ENCODE data around the gene FOLR2. TPM values are rescaled to one million over a fixed set of nuclear protein-coding genes. Genes with fewer than 3 reads are reported as not detected.

FOLR2 gene
- total RNA-seq, 4 donors from 2014 or later: 7.3 to 70.3 (median 33.9) TPM

DNA sequence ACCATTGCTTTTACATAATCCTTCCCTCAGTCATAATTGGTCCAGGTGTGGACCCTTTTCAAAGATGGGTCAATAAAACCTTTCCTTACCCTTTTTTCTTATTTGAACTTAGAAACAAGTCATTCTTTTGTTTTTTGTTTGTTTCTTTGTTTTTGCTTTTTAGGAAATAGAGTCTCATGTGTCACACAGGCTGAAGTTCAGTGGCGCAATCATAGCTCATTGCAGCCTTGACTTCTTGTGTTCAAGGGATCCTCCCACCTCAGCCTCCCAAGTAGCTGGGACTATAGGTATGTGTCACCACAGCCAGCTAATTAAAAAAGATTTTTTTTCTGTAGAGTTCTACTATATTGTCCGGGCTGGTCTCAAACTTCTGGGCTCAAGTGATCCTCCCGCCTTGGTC lies 36.8 kb downstream of the FOLR2 start:
- H3K36me3 ChIP-seq: no peaks in the 10 kb centered on the region
- H3K9me3 ChIP-seq: no peaks in the 10 kb centered on the region
- peaks cover 37% of the 10 kb centered on the region for H3K27me3 ChIP-seq
- H3K27ac ChIP-seq: no peak overlapping the region
- no peak for ATAC-seq
- WGBS, 2 donors (ENCODE audit: low coverage in 1 of 2): 97% methylated on average over 3 of the region's 3 CpGs; no CpG with 5 or more reads in 1 of the 2 donors
- no peaks in the 10 kb centered on the region for H3K4me1 ChIP-seq
- no peak overlapping the region for H3K4me3 ChIP-seq
- TF ChIP-seq POLR2AphosphoS5 (IDR thresholded peaks at IDR 0.05): no peak
- no peak for TF ChIP-seq POLR2A (IDR thresholded peaks at IDR 0.05)
- TF ChIP-seq, protein P1, sequence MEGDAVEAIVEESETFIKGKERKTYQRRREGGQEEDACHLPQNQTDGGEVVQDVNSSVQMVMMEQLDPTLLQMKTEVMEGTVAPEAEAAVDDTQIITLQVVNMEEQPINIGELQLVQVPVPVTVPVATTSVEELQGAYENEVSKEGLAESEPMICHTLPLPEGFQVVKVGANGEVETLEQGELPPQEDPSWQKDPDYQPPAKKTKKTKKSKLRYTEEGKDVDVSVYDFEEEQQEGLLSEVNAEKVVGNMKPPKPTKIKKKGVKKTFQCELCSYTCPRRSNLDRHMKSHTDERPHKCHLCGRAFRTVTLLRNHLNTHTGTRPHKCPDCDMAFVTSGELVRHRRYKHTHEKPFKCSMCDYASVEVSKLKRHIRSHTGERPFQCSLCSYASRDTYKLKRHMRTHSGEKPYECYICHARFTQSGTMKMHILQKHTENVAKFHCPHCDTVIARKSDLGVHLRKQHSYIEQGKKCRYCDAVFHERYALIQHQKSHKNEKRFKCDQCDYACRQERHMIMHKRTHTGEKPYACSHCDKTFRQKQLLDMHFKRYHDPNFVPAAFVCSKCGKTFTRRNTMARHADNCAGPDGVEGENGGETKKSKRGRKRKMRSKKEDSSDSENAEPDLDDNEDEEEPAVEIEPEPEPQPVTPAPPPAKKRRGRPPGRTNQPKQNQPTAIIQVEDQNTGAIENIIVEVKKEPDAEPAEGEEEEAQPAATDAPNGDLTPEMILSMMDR (IDR thresholded peaks at IDR 0.05): no peak
- TF ChIP-seq EP300 (IDR thresholded peaks at IDR 0.05): no peak

DNA sequence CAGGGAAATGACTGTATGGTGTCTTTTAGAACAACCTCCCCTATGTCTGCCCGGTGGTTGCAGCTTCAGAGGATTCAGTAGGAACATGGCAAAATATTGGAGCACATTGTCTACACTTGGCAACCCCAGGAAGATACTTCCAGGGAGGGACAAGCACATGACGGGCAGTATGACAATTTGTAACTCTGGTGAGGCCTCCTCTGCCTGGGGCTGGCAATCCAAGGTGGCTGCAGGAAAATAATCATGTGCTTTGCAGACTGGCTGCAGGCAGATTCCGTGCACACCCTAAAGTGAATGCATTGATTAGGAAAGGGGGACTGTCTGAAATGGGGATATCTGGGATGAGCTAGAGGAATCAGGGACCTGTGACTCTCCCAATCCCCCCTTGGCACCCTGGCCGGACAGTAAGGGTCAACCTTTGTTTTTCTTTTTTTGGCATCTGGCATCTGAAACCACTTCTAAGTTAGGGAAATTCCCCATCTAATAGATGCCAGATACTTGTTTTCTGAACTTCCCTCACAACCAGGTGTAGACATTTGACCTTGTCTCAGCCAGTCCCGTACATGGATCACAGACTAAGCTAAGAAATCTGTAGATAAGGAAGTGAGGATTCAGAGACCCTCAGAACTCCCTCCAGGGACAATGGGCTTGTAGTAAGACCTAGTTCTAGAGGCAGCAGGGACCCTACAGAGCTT lies 37.9 kb downstream of the FOLR2 start:
- ATAC-seq: no peak
- Histone ChIP-seq H3K27ac (no peak overlapping the region), H3K36me3 (no peaks in the 10 kb centered on the region), H3K4me3 (no peak overlapping the region), H3K9me3 (no peaks in the 10 kb centered on the region), H3K27me3 (peaks cover 36% of the 10 kb centered on the region), H3K4me1 (no peaks in the 10 kb centered on the region)
- no peak for TF ChIP-seq POLR2AphosphoS5 (IDR thresholded peaks at IDR 0.05)
- 92 to 93% methylated on average over 3 of the region's 5 CpGs for WGBS, 2 donors (ENCODE audit: low coverage in 1 of 2)

DNA sequence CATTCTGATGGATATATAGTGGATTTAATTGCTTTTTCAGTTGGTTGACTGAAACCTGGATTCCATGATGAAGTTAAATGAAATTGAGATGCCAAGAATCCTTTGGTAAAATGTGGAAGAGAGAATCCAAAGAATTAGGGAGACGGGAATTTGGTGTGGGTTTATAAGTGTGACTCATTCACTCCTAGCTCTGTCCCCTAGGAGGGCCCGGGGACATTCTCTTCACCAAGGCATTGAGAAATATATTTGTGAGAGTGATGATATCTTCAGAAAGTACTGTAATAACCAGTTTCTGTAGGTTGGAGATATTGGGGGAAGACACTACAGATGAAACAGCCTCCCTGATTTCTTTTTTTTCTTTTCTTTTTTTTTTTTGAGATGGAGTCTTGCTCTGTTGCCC lies 41.0 kb downstream of the FOLR2 start:
- no peak for ATAC-seq

DNA sequence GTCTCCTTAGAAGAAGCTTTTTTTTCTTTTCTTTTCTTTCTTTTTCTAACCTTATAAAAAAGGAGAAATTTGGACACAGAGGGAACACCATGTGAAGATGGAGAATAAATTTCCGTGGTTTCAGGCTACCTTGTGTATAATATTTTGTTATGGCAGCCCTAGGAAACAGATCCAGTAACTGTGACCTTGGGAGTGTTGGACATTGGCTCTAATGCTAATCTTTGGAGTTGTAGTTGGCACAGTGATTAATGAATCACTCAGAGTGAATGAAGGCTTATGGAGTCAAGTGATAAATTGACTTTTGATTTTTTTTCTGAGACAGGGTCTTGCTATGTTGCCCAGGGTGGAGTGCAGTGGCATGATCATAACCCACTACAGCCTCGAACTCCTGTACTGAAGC lies 42.9 kb downstream of the FOLR2 start:
- 92 to 100% methylated on average over 1 to 2 of the region's 2 CpGs for WGBS, 2 donors (ENCODE audit: low coverage in 1 of 2)
- Histone ChIP-seq H3K36me3 (no peaks in the 10 kb centered on the region), H3K27me3 (peaks cover 5% of the 10 kb centered on the region), H3K9me3 (no peaks in the 10 kb centered on the region), H3K27ac (no peak overlapping the region), H3K4me3 (no peak overlapping the region), H3K4me1 (no peaks in the 10 kb centered on the region)
- TF ChIP-seq EP300 (IDR thresholded peaks at IDR 0.05): no peak
- no peak for TF ChIP-seq POLR2AphosphoS5 (IDR thresholded peaks at IDR 0.05)
- TF ChIP-seq POLR2A (IDR thresholded peaks at IDR 0.05): no peak
- TF ChIP-seq, protein P1 (IDR thresholded peaks at IDR 0.05): no peak
- ATAC-seq: no peak

More for the DNA sequence above, 41.0 kb downstream of the FOLR2 start:
- H3K27ac ChIP-seq: no peak overlapping the region
- H3K27me3 ChIP-seq: peaks cover 11% of the 10 kb centered on the region
- no peaks in the 10 kb centered on the region for H3K9me3 ChIP-seq
- TF ChIP-seq, protein P1 (IDR thresholded peaks at IDR 0.05): no peak
- TF ChIP-seq POLR2A (IDR thresholded peaks at IDR 0.05) (no peak), EP300 (IDR thresholded peaks at IDR 0.05) (no peak), POLR2AphosphoS5 (IDR thresholded peaks at IDR 0.05) (no peak)
- H3K4me3 ChIP-seq: no peak overlapping the region
- H3K4me1 ChIP-seq: no peaks in the 10 kb centered on the region
- 75 to 82% methylated on average over 2 of the region's 2 CpGs for WGBS, 2 donors (ENCODE audit: low coverage in 1 of 2)
- no peaks in the 10 kb centered on the region for H3K36me3 ChIP-seq

DNA sequence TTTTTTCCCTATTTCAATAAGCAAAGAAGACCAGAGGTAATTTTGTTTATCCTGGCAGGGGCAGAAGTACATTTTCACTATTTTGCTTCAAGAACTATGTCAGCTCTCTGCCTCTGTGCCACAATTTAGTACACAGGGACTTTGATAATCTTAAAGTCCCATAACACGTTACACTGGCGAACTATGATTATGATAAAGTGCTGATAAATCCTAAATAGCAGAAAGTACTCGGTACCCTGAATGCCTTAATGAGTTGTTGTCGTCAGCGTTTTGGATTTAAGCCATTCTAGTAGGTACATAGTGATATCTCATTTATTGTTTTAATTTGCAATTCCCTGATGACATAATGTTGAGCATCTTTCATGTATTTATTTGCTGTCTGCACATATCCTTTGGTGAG lies 44.0 kb downstream of the FOLR2 start:
- H3K36me3 ChIP-seq: no peaks in the 10 kb centered on the region
- no peak overlapping the region for H3K27ac ChIP-seq
- TF ChIP-seq, protein P1 (IDR thresholded peaks at IDR 0.05): no peak
- TF ChIP-seq EP300 (IDR thresholded peaks at IDR 0.05) (no peak), POLR2AphosphoS5 (IDR thresholded peaks at IDR 0.05) (no peak), POLR2A (IDR thresholded peaks at IDR 0.05) (no peak)
- no peaks in the 10 kb centered on the region for H3K4me1 ChIP-seq
- 25 to 41% methylated on average over 5 of the region's 5 CpGs for WGBS, 2 donors (ENCODE audit: low coverage in 1 of 2)
- no peaks in the 10 kb centered on the region for H3K9me3 ChIP-seq
- no peak for ATAC-seq
- peaks cover 5% of the 10 kb centered on the region for H3K27me3 ChIP-seq
- no peak overlapping the region for H3K4me3 ChIP-seq

Measured in gastroesophageal sphincter (tissue), 4 donors.